Right cardiac atrium (tissue), 5 donors: Measurements from ENCODE around the gene STX11. TPM values are rescaled to one million over a fixed set of nuclear protein-coding genes. Genes with fewer than 3 reads are reported as not detected.

Source experiments
- ATAC-seq, 2 donors: fragments of 200-7000 bp; cut with Tn5 transposase; one replicate each; pipeline versions ENCODE4 v1.8.0 to v1.9.1; 2020; ENCODE audit warnings: moderate library complexity in 2 of 2, mild to moderate bottlenecking in 1 of 2
- DNase-seq, 3 donors: peaks; one replicate each; pipeline ENCODE4 v3.0.0-alpha.2; 2020
- H3K27ac ChIP-seq: one replicate; pipeline ENCODE4 v1.5.1; 2013; ENCODE audit warnings: mild to moderate bottlenecking, low read length, control low read depth, moderate library complexity
- H3K27me3 ChIP-seq: one replicate; pipeline ENCODE4 v1.6.1; 2013; ENCODE audit not compliant: control insufficient read depth, insufficient read depth
- H3K4me1 ChIP-seq: one replicate; pipeline ENCODE4 v1.6.1; 2013; ENCODE audit warnings: low read length; ENCODE audit not compliant: control insufficient read depth, insufficient read depth
- H3K4me3 ChIP-seq: one replicate; pipeline ENCODE4 v1.5.1; 2013; ENCODE audit warnings: low read length, control low read depth
- H3K9me3 ChIP-seq: one replicate; pipeline ENCODE4 v1.6.1; 2013; ENCODE audit warnings: low read length; ENCODE audit not compliant: control insufficient read depth
- WGBS: extraction: QIAGEN DNeasy Blood & Tissue Kit; methylation state at CpG from one replicate; pipeline ENCODE4 v1.1.7; 2013; 5-methylcytosine and 5-hydroxymethylcytosine counted together
- intact Hi-C, 4 donors: fragments of 100-400 bp; cut with DNase I; formaldehyde crosslinking; loops; one replicate each; pipeline versions ENCODE4 v1.11.0 to v1.14.0; 2022 to 2023
- polyA plus RNA-seq: library from polyadenylated mRNA; stranded (reverse); fragments of 200-250 nt; gene quantifications from one replicate; pipeline ENCODE4 v1.2.3, GENCODE V29; 2013
- total RNA-seq, 4 donors: library from RNA; stranded (reverse); fragmentation: NEBNext Ultra II Directional; extraction: Animal tissue kit (Norgen Biotek cat#: 25700); gene quantifications; one replicate each; pipeline ENCODE4 v1.2.1, GENCODE V29; 2021
- donor health status: healthy with polysubstance abuse.
- donor health status: DM: no; HTN: yes; CAD: no.
- donor health status: DM: no; HTN: no; CAD: no.
- donor health status: DM: no; HTN: yes; CAD: no; lungs with severe emphysema.
- donor health status: DM: yes; HTN: yes; CAD: no.

Gene STX11
- total and polyA plus RNA-seq, 5 donors: 1.5 to 6.8 (median 3.1) TPM

DNA sequence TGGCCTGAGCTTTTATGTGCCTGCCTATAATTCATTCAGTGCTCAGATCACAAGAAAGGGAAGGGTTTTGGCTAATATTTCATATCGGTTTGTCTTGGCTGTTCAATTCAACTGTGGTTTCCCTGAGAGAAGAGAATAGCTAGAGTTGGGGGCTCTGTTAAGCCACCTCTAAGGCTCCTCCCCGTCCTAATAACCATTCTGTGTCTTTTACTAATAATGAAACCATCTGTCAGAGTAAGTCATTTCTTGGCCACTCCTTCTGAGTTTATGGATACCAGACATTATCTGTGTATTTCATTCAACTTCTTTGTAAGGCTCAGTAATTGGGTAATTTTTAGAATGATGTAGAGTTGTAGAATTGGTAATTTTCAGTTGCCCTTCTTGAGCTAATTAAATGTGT lies 5.2 kb downstream of the STX11 start:
- intact Hi-C loops: no loop called here
- Histone ChIP-seq H3K27ac (no peak overlapping the region), H3K9me3 (no peaks in the 10 kb centered on the region), H3K4me3 (no peak overlapping the region), H3K4me1 (peaks cover 15% of the 10 kb centered on the region), H3K27me3 (no peaks in the 10 kb centered on the region)
- no peak for DNase-seq
- 92% methylated on average over 2 of the region's 2 CpGs for whole genome bisulfite sequencing
- no peak for ATAC-seq

DNA sequence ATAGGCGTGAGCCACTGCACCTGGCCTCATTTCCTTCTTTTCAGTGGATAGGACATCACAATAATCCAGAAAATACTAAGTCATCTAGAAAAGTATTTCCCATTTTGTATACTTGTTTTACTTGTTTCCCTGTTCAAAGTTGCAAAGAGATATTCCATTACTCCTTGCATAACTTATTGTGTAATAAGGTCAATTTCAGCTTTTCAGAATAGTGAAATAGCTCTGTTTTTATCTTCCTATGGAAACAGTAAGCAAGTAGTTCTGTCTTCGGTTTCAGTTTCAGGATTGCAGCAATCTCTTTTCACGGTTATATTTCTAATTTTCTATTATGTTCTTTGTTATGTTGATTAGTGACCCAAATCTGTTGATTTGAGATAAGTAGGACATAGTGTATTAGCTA lies 6.0 kb downstream of the STX11 start:
- no peak for ATAC-seq

DNA sequence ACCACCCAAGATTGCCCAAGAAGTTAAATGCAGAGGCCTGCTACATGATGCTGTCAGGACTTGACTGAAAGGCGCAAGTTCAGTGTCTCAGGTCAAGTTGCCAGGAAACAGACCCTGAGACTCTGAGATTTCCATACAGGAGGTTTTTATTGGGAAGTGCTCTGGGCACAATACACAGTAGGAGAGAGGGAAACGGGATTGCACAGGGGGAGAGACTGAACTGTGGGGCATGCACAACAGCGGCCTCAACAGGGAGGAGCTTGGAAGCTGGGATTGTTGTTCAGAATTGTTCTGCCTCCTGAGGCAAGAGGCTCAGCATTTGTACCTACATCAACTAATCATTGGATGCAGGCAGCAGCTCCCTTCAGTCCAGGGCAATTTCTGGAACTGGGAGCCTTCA lies 6.7 kb downstream of the STX11 start:
- DNase-seq (no peak), ATAC-seq (peak in 1 of 2 donors; percentile 34)
- intact Hi-C loops: no loop called here
- H3K27me3 ChIP-seq: no peaks in the 10 kb centered on the region
- no peak overlapping the region for H3K4me3 ChIP-seq
- WGBS: 60% methylated on average over 3 of the region's 3 CpGs
- H3K4me1 ChIP-seq: peaks cover 12% of the 10 kb centered on the region
- no peaks in the 10 kb centered on the region for H3K9me3 ChIP-seq
- peak overlapping the region; percentile 77 for H3K27ac ChIP-seq

More for the DNA sequence above, 6.0 kb downstream of the STX11 start:
- Histone ChIP-seq H3K4me3 (no peak overlapping the region), H3K27ac (peak overlapping the region; percentile 7), H3K4me1 (peaks cover 15% of the 10 kb centered on the region), H3K9me3 (no peaks in the 10 kb centered on the region), H3K27me3 (no peaks in the 10 kb centered on the region)
- intact Hi-C loops: no loop called here
- WGBS: 62% methylated on average over 3 of the region's 3 CpGs
- DNase-seq: no peak

DNA sequence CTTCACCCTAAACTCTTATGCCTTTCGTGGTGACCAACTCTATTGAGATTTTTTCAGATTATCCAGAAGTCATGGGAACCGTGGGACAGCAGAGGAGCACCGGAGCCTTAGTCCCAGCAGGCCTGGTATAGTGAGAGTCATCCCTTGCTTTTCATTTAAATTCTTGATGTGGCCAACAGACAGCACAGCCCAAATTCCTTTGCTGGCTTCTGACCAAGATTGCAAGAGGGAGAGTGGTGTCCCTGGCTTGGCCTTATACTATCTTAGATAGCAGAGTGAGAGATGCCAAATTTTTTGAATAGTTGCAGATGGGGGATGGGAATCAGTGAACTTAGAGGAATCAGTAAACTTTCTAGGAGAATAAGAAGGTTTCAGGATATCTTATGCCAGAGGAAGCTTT lies 7.8 kb downstream of the STX11 start:
- H3K4me1 ChIP-seq: peaks cover 12% of the 10 kb centered on the region
- no peak overlapping the region for H3K4me3 ChIP-seq
- H3K27me3 ChIP-seq: no peaks in the 10 kb centered on the region
- 14% methylated on average over 3 of the region's 3 CpGs for WGBS
- no peak overlapping the region for H3K27ac ChIP-seq
- intact Hi-C loops: no loop called here
- ATAC-seq: peak; percentile 93 to 95
- DNase-seq: peak; percentile 52 to 68 (median 66)
- H3K9me3 ChIP-seq: no peaks in the 10 kb centered on the region

DNA sequence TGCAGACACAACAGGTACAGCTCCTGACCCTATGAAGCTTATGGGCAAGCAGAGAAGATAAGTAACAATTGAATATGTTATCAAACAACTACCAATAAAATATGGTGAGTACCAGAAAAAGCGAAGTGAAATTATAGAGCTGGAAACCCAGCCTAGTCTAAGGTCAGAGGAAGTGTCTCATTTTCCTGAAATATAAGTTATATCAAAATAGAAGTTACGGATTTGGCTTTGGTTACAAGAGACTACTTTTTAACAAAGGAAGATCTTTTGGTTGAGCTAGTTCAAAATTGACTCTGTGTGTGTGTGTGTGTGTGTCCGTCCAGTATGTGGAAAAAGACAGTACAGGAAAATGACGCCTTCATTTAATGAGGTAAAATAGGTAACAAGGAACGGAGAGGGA lies 8.9 kb downstream of the STX11 start:
- ATAC-seq (no peak), DNase-seq (no peak)
- Histone ChIP-seq H3K27me3 (no peaks in the 10 kb centered on the region), H3K4me3 (no peak overlapping the region), H3K9me3 (no peaks in the 10 kb centered on the region), H3K4me1 (peaks cover 10% of the 10 kb centered on the region), H3K27ac (no peak overlapping the region)
- intact Hi-C loops: no loop called here
- whole genome bisulfite sequencing: 62% methylated on average over 5 of the region's 5 CpGs

DNA sequence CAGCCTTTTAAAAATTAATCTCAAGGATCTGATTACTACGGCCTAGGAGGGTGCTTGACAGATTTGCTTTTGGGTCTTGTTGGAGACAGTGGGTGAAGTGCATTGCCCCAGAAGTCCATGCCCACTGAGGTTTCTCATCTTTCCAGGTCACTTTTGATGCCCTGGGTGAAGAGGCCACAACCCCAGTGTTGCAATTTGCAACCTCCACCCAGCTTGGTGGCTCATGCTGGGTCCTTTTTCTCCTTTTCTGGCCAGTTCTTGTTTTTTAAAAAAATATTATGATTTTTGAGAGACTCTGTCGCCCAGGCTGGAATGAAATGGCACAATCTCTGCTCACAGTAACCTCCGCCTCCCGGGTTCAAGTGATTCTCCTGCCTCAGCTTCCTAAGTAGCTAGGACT lies 9.4 kb downstream of the STX11 start:
- intact Hi-C loops: no loop called here

DNA sequence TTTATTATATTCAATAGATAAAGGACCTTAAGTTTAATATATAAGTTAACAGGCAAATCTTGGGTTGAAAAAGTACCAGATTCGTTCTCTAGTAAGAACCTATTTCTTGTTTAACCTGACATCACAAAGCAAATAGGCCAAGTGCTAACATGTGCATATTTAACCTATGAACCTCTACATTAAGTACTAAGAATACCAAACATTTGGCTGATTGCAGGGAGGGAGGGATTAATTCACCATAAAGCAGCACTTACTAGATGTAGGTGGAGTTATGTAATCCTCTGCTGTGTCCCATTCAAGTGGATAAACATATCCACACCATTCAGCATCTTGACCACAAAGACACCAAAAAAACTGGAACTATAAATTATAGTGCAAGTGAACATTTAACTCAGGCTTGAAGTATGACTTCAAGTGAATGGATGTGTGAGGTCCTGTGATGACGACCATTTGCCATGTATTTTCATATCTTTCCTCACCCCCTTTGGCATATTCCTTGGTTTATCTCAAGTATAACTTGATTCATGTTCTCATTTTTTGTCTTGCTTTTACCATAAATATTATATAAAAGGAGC lies 10.2 kb downstream of the STX11 start:
- Histone ChIP-seq H3K4me3 (no peak overlapping the region), H3K4me1 (peaks cover 10% of the 10 kb centered on the region), H3K9me3 (no peaks in the 10 kb centered on the region), H3K27ac (no peak overlapping the region), H3K27me3 (no peaks in the 10 kb centered on the region)
- WGBS: 65% methylated on average over 2 of the region's 2 CpGs
- no peak for ATAC-seq
- no peak for DNase-seq
- intact Hi-C loops: no loop called here

More for the DNA sequence above, 9.4 kb downstream of the STX11 start:
- ATAC-seq (no peak), DNase-seq (no peak)
- WGBS: 84% methylated on average over 4 of the region's 4 CpGs
- Histone ChIP-seq H3K4me1 (peaks cover 10% of the 10 kb centered on the region), H3K9me3 (no peaks in the 10 kb centered on the region), H3K27me3 (no peaks in the 10 kb centered on the region), H3K27ac (no peak overlapping the region), H3K4me3 (no peak overlapping the region)

DNA sequence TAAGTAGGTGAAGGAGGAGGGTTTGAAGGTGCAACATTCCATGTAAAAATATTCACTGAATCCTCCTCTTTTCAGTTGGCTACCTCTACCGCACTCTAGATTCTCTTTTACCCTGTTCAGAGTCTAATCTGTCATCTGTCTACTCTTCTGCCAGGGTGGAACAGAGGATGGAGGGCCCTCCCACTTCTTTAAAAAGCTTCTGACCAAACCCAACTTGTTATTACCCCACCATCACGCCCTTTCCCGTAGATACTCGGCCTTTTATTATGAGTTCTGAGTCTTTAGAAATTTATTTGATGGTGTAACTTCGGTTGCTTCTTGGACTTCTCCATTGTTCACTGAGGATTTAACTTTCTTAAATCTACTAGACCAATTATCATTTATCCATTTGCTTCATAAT lies 11.7 kb downstream of the STX11 start:
- ATAC-seq: no peak

DNA sequence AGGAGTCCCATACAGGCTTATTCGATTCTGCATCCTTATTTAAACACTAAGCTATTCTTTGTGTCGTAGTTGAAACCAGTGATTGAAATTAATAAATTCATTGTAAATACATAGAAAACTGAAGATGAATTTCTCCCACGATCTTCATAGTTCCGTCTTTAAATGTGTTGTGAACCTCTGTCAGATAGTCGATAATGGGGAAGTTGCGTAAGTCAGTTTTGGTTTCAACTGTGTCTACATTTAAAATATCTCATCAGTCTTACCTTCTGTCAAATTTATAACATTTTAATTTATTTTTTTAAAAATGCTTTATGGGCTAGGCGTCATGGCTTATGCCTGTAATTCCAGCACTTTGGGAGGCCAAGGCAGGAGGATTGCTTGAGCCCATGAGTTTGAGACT lies 12.7 kb downstream of the STX11 start:
- no peak overlapping the region for H3K27ac ChIP-seq
- no peaks in the 10 kb centered on the region for H3K27me3 ChIP-seq
- DNase-seq (no peak), ATAC-seq (no peak)
- no peaks in the 10 kb centered on the region for H3K9me3 ChIP-seq
- no peak overlapping the region for H3K4me3 ChIP-seq
- 89% methylated on average over 7 of the region's 7 CpGs for WGBS
- H3K4me1 ChIP-seq: peaks cover 2% of the 10 kb centered on the region
- intact Hi-C loops: no loop called here

More for the DNA sequence above, 11.7 kb downstream of the STX11 start:
- no peak overlapping the region for H3K27ac ChIP-seq
- WGBS: 85% methylated on average over 5 of the region's 5 CpGs
- no peak for DNase-seq
- intact Hi-C loops: no loop called here
- H3K27me3 ChIP-seq: no peaks in the 10 kb centered on the region
- H3K9me3 ChIP-seq: no peaks in the 10 kb centered on the region
- no peak overlapping the region for H3K4me3 ChIP-seq
- H3K4me1 ChIP-seq: peaks cover 8% of the 10 kb centered on the region

DNA sequence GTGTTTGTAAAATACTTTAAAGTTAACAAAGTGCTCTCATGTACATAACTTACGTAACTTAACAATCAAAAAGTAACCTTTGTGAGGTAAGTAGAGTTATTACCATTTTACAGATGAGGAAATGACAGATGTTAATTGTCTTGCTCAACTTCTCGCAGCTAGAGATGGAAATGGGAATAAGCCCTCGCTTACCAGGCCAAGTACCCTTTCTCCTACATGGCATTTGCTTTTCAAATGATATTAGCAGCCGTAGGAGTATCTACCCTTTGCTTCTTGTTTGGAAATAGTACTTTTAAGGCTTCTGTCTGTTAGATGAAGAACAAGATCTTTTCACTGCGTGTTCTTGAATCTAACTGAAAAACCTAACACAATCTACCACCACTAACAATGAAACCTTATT lies 15.5 kb downstream of the STX11 start:
- DNase-seq (no peak), ATAC-seq (no peak)
- intact Hi-C loops: no loop called here
- Histone ChIP-seq H3K27me3 (no peaks in the 10 kb centered on the region), H3K9me3 (no peaks in the 10 kb centered on the region), H3K4me3 (no peak overlapping the region), H3K4me1 (no peaks in the 10 kb centered on the region), H3K27ac (no peak overlapping the region)
- 87% methylated on average over 5 of the region's 5 CpGs for WGBS

DNA sequence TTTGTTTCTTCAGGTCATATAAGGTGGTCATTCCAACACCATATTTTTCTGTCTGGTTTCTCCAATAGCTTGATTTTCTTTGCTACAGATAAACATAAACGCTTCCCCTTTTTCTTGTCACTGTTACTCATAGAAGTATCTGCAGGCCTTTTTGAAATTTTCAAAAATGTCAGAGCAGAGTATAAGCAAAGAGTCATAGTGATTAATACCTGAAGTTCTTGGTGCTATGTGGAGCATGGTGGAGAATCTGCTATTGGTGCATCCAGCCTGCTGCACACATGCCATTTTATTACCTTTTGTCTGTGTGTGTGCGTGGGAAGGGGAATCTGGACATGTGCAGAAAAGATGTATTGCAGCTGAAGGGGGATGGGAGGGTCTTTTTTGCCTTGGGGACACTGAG lies 19.7 kb downstream of the STX11 start:
- no peak overlapping the region for H3K27ac ChIP-seq
- no peaks in the 10 kb centered on the region for H3K9me3 ChIP-seq
- ATAC-seq: no peak
- no peak overlapping the region for H3K4me3 ChIP-seq
- H3K27me3 ChIP-seq: no peaks in the 10 kb centered on the region
- no peak for DNase-seq
- intact Hi-C loops: no loop called here
- WGBS: 93% methylated on average over 2 of the region's 2 CpGs
- peaks cover 2% of the 10 kb centered on the region for H3K4me1 ChIP-seq

DNA sequence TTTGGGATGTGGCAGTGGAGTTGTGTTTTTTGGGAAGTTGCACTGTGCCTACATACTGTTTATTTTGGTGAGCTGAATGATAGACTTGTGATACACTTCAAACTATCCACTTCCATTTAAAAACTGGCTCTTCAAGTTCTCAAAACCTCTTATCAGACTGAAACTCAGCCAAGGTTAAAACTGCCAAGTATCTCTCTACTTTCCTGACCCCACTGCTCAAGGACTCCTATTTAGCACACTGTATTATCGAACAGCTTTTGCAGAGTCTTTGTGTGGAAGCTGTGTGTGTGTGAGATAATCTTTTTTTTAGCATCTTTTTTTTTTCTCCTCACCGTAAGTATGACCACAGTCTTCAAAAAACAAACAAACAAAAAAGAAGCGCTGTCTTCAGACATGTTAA lies 21.1 kb downstream of the STX11 start:
- DNase-seq (no peak), ATAC-seq (peak in 1 of 2 donors; percentile 57)
- H3K9me3 ChIP-seq: no peaks in the 10 kb centered on the region
- no peak overlapping the region for H3K4me3 ChIP-seq
- no peak overlapping the region for H3K27ac ChIP-seq
- H3K27me3 ChIP-seq: no peaks in the 10 kb centered on the region
- H3K4me1 ChIP-seq: peaks cover 2% of the 10 kb centered on the region
- 45% methylated on average over 3 of the region's 3 CpGs for WGBS
- intact Hi-C loops: no loop called here
